ENCODE results near the gene STEAP1B.
"Not testable (repeated sequence)": the region's sequence is repeated elsewhere in the genome, so short reads cannot be mapped to it uniquely, and the experiment has no call there.

Gene STEAP1B

GRCh38 chr7:22499888-22500689 lies at the start of gene STEAP1B:
Gene STEAP1B, minus strand, starts transcription at chr7:22500188. Its CDS starts 5,333 bp downstream, at chr7:22494855.
- FAIRE-seq = not testable (repeated sequence)

- FAIRE-seq = no peak
Measured at GRCh38 chr7:22549051-22549450, 49.1 kb upstream of the STEAP1B start.

- no peak for FAIRE-seq
Measured at GRCh38 chr7:22548313-22548712, 48.3 kb upstream of the STEAP1B start.

- FAIRE-seq = no peak
Measured at GRCh38 chr7:22546769-22547168, 46.8 kb upstream of the STEAP1B start.

- FAIRE-seq = no peak
Measured at GRCh38 chr7:22545529-22545928, 45.5 kb upstream of the STEAP1B start.

- no peak for FAIRE-seq
Measured at GRCh38 chr7:22544245-22544644, 44.3 kb upstream of the STEAP1B start.

GRCh38 chr7:22543169-22543568 lies 43.2 kb upstream of the STEAP1B start:
- no peak for FAIRE-seq

- no peak for FAIRE-seq
Measured at GRCh38 chr7:22542669-22543068, 42.7 kb upstream of the STEAP1B start.

- FAIRE-seq = no peak
Measured at GRCh38 chr7:22542254-22542653, 42.3 kb upstream of the STEAP1B start.

- FAIRE-seq = no peak
Measured at GRCh38 chr7:22541789-22542188, 41.8 kb upstream of the STEAP1B start.

- FAIRE-seq = not testable (repeated sequence)
Measured at GRCh38 chr7:22528537-22528936, 28.5 kb upstream of the STEAP1B start.

GRCh38 chr7:22524353-22524947 lies 24.5 kb upstream of the STEAP1B start:
- not testable (repeated sequence) for FAIRE-seq

- not testable (repeated sequence) for FAIRE-seq
Measured at GRCh38 chr7:22523478-22524352, 23.7 kb upstream of the STEAP1B start.

- not testable (repeated sequence) for FAIRE-seq
Measured at GRCh38 chr7:22519560-22519959, 19.6 kb upstream of the STEAP1B start.

- not testable (repeated sequence) for FAIRE-seq
Measured at GRCh38 chr7:22516950-22517349, 17.0 kb upstream of the STEAP1B start.

GRCh38 chr7:22514963-22515362 lies 15.0 kb upstream of the STEAP1B start:
- peak; percentile 25 for FAIRE-seq

- FAIRE-seq = not testable (repeated sequence)
Measured at GRCh38 chr7:22507320-22507719, 7.3 kb upstream of the STEAP1B start.

GRCh38 chr7:22506316-22507020 lies 6.5 kb upstream of the STEAP1B start:
- not testable (repeated sequence) for FAIRE-seq

GRCh38 chr7:22504519-22504918 lies 4.5 kb upstream of the STEAP1B start:
- not testable (repeated sequence) for FAIRE-seq

- not testable (repeated sequence) for FAIRE-seq
Measured at GRCh38 chr7:22502104-22502503, 2.1 kb upstream of the STEAP1B start.

GRCh38 chr7:22501336-22501735 lies 1.3 kb upstream of the STEAP1B start:
- not testable (repeated sequence) for FAIRE-seq

GRCh38 chr7:22499044-22499443 lies 944 bp downstream of the STEAP1B start:
- no peak for FAIRE-seq

- FAIRE-seq = not testable (repeated sequence)
Measured at GRCh38 chr7:22496912-22497311, 3.1 kb downstream of the STEAP1B start.

Measured in A204.1 (cell line).